Glomerular visceral epithelial cell (primary cell): ENCODE measurements around the gene RBFOX1.

Experiments
- DNase-seq: peaks from one replicate; pipeline ENCODE4 v3.0.0-alpha.2; 2016; ENCODE audit errors: extremely low spot score

Gene RBFOX1

GRCh38 chr16:7518158-7518557, 185.5 kb downstream of the RBFOX1 start:
- no peak for DNase-seq

GRCh38 chr16:7521834-7522233, 189.2 kb downstream of the RBFOX1 start:
- no peak for DNase-seq

- no peak for DNase-seq
These were observed 191.8 kb downstream of the RBFOX1 start for GRCh38 chr16:7524419-7524818.

GRCh38 chr16:7526736-7527135, 194.1 kb downstream of the RBFOX1 start:
- no peak for DNase-seq

- DNase-seq, result no peak
These were observed 199.9 kb downstream of the RBFOX1 start for GRCh38 chr16:7532534-7532933.

GRCh38 chr16:7534749-7535148, 202.1 kb downstream of the RBFOX1 start:
- DNase-seq, result no peak

- no peak for DNase-seq
These were observed 208.4 kb downstream of the RBFOX1 start for GRCh38 chr16:7541026-7541425.

GRCh38 chr16:7545251-7545650, 212.6 kb downstream of the RBFOX1 start:
- no peak for DNase-seq

- no peak for DNase-seq
These were observed 214.3 kb downstream of the RBFOX1 start for GRCh38 chr16:7546948-7547347.

- no peak for DNase-seq
These were observed 215.1 kb downstream of the RBFOX1 start for GRCh38 chr16:7547736-7548135.

GRCh38 chr16:7548796-7549318, 216.2 kb downstream of the RBFOX1 start:
- no peak for DNase-seq

GRCh38 chr16:7550096-7550495, 217.5 kb downstream of the RBFOX1 start:
- DNase-seq, result no peak

GRCh38 chr16:7555459-7555858, 222.8 kb downstream of the RBFOX1 start:
- DNase-seq, result no peak

- DNase-seq, result no peak
These were observed 229.3 kb downstream of the RBFOX1 start for GRCh38 chr16:7561908-7562405.

GRCh38 chr16:7566360-7566759, 233.7 kb downstream of the RBFOX1 start:
- no peak for DNase-seq

GRCh38 chr16:7571366-7571765, 238.7 kb downstream of the RBFOX1 start:
- no peak for DNase-seq

GRCh38 chr16:7577588-7577987, 244.9 kb downstream of the RBFOX1 start:
- no peak for DNase-seq

- no peak for DNase-seq
These were observed 246.8 kb downstream of the RBFOX1 start for GRCh38 chr16:7579454-7579853.

- DNase-seq, result no peak
These were observed 248.5 kb downstream of the RBFOX1 start for GRCh38 chr16:7581175-7581574.

- DNase-seq, result no peak
These were observed 250.8 kb downstream of the RBFOX1 start for GRCh38 chr16:7583396-7583795.

GRCh38 chr16:7584561-7584960, 251.9 kb downstream of the RBFOX1 start:
- DNase-seq, result no peak

- DNase-seq, result no peak
These were observed 253.1 kb downstream of the RBFOX1 start for GRCh38 chr16:7585705-7586104.

- no peak for DNase-seq
These were observed 258.3 kb downstream of the RBFOX1 start for GRCh38 chr16:7590934-7591333.

GRCh38 chr16:7596308-7596707, 263.7 kb downstream of the RBFOX1 start:
- no peak for DNase-seq
